ENCODE results near the gene FBXO27. TPM values are rescaled to one million over a fixed set of nuclear protein-coding genes. Genes with fewer than 3 reads are reported as not detected.
"Not testable (repeated sequence)": the region's sequence is repeated elsewhere in the genome, so short reads cannot be mapped to it uniquely, and the experiment has no call there.

The FBXO27 gene
- total RNA-seq, 1 donor from 2014 or later = 20.9 TPM

GRCh38 chr19:39074205-39074692 lies 41.9 kb upstream of the FBXO27 start:
- DNase-seq = no peak
- Histone ChIP-seq H3K4me1 (no peaks in the 10 kb centered on the region), H3K27ac (replicated peaks) (no peak overlapping the region), H3K27me3 (ENCODE audit: low read depth) (peaks cover 85% of the 10 kb centered on the region), H3K4me3 (no peak overlapping the region), H3K9me3 (replicated peaks) (no peaks in the 10 kb centered on the region), H3K36me3 (no peaks in the 10 kb centered on the region)
- intact Hi-C loops (cut with micrococcal nuclease) = no loop called here
- no peak for TF ChIP-seq CTCF (IDR thresholded peaks at IDR 0.05; ENCODE audit: borderline replicate concordance)

- intact Hi-C loops (cut with micrococcal nuclease) = no loop called here
- no peak for TF ChIP-seq CTCF (IDR thresholded peaks at IDR 0.05; ENCODE audit: borderline replicate concordance)
- Histone ChIP-seq H3K4me1 (no peaks in the 10 kb centered on the region), H3K36me3 (no peaks in the 10 kb centered on the region), H3K27me3 (ENCODE audit: low read depth) (peaks cover 70% of the 10 kb centered on the region), H3K9me3 (replicated peaks) (no peaks in the 10 kb centered on the region), H3K27ac (replicated peaks) (no peak overlapping the region), H3K4me3 (no peak overlapping the region)
- no peak for DNase-seq
Observed at GRCh38 chr19:39070888-39071287, 38.5 kb upstream of the FBXO27 start.

GRCh38 chr19:39068259-39068658 lies 35.9 kb upstream of the FBXO27 start:
- H3K27ac ChIP-seq (replicated peaks); H3K4me1 ChIP-seq; H3K36me3 ChIP-seq; H3K9me3 ChIP-seq (replicated peaks); intact Hi-C loops (cut with micrococcal nuclease); H3K4me3 ChIP-seq; DNase-seq: not testable (repeated sequence)
- peaks cover 67% of the 10 kb centered on the region for H3K27me3 ChIP-seq (ENCODE audit: low read depth)

- H3K36me3 ChIP-seq = no peaks in the 10 kb centered on the region
- H3K9me3 ChIP-seq (replicated peaks) = no peaks in the 10 kb centered on the region
- H3K4me3 ChIP-seq = no peak overlapping the region
- no peak for DNase-seq
- H3K27me3 ChIP-seq (ENCODE audit: low read depth) = peaks cover 67% of the 10 kb centered on the region
- H3K27ac ChIP-seq (replicated peaks) = no peak overlapping the region
- intact Hi-C loops (cut with micrococcal nuclease) = no loop called here
- H3K4me1 ChIP-seq = no peaks in the 10 kb centered on the region
- no peak for TF ChIP-seq CTCF (IDR thresholded peaks at IDR 0.05; ENCODE audit: borderline replicate concordance)
Observed at GRCh38 chr19:39067104-39067503, 34.8 kb upstream of the FBXO27 start.

- no peaks in the 10 kb centered on the region for H3K9me3 ChIP-seq (replicated peaks)
- no peak for TF ChIP-seq CTCF (IDR thresholded peaks at IDR 0.05; ENCODE audit: borderline replicate concordance)
- no peaks in the 10 kb centered on the region for H3K4me1 ChIP-seq
Observed at GRCh38 chr19:39065928-39066327, 33.6 kb upstream of the FBXO27 start.

GRCh38 chr19:39064405-39064804 lies 32.1 kb upstream of the FBXO27 start:
- Histone ChIP-seq H3K27me3 (ENCODE audit: low read depth) (peaks cover 55% of the 10 kb centered on the region), H3K4me1 (no peaks in the 10 kb centered on the region), H3K36me3 (no peaks in the 10 kb centered on the region), H3K27ac (replicated peaks) (no peak overlapping the region), H3K4me3 (no peak overlapping the region), H3K9me3 (replicated peaks) (no peaks in the 10 kb centered on the region)
- DNase-seq = no peak
- intact Hi-C loops (cut with micrococcal nuclease) = no loop called here
- no peak for TF ChIP-seq CTCF (IDR thresholded peaks at IDR 0.05; ENCODE audit: borderline replicate concordance)

More at GRCh38 chr19:39065928-39066327, 33.6 kb upstream of the FBXO27 start:
- peaks cover 65% of the 10 kb centered on the region for H3K27me3 ChIP-seq (ENCODE audit: low read depth)
- H3K4me3 ChIP-seq = no peak overlapping the region
- DNase-seq = no peak
- no peak overlapping the region for H3K27ac ChIP-seq (replicated peaks)
- intact Hi-C loops (cut with micrococcal nuclease) = no loop called here
- H3K36me3 ChIP-seq = no peaks in the 10 kb centered on the region
